ENCODE results near the gene MMP2. TPM values are rescaled to one million over a fixed set of nuclear protein-coding genes. Genes with fewer than 3 reads are reported as not detected.

Gene MMP2
- polyA plus RNA-seq, 1 donor from 2014 or later: 2.5 TPM

DNA sequence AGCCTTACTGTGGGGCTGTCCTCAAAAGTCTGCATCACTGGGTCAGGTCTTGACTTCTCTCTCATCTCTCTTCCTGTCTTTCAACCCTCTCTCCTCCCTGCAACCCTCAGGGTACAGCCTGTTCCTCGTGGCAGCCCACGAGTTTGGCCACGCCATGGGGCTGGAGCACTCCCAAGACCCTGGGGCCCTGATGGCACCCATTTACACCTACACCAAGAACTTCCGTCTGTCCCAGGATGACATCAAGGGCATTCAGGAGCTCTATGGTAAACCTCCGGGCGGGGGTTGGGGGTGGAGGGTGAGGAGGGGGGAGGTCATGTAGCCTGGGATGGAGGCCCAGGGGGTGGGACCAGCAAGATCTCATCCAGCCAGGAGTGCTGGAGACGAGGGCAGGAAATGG lies 12.7 kb downstream of the MMP2 start:
- no peaks in the 10 kb centered on the region for H3F3A ChIP-seq (ENCODE audit: insufficient read depth, low read length, poor library complexity, severe bottlenecking)
- no peaks in the 10 kb centered on the region for H4K20me1 ChIP-seq (ENCODE audit: insufficient read depth)
- no peaks in the 10 kb centered on the region for H3K27me3 ChIP-seq (ENCODE audit: insufficient read depth, low read depth, low read length)
- no peak overlapping the region for H3K27ac ChIP-seq (ENCODE audit: low read length)
- H3K36me3 ChIP-seq (ENCODE audit: insufficient read depth, low read length): no peaks in the 10 kb centered on the region
- no peaks in the 10 kb centered on the region for H3K79me2 ChIP-seq (replicated peaks; ENCODE audit: insufficient read depth, low read length)
- no peak overlapping the region for H3K4me2 ChIP-seq (ENCODE audit: low read length)
- H2AFZ ChIP-seq (ENCODE audit: low read depth, low read length): no peak overlapping the region
- H3K9ac ChIP-seq (ENCODE audit: low read length): no peak overlapping the region
- H3K9me3 ChIP-seq (ENCODE audit: low read length): no peaks in the 10 kb centered on the region
- no peaks in the 10 kb centered on the region for H3K9me2 ChIP-seq (ENCODE audit: insufficient read depth, low read length)
- TF ChIP-seq, protein P1, sequence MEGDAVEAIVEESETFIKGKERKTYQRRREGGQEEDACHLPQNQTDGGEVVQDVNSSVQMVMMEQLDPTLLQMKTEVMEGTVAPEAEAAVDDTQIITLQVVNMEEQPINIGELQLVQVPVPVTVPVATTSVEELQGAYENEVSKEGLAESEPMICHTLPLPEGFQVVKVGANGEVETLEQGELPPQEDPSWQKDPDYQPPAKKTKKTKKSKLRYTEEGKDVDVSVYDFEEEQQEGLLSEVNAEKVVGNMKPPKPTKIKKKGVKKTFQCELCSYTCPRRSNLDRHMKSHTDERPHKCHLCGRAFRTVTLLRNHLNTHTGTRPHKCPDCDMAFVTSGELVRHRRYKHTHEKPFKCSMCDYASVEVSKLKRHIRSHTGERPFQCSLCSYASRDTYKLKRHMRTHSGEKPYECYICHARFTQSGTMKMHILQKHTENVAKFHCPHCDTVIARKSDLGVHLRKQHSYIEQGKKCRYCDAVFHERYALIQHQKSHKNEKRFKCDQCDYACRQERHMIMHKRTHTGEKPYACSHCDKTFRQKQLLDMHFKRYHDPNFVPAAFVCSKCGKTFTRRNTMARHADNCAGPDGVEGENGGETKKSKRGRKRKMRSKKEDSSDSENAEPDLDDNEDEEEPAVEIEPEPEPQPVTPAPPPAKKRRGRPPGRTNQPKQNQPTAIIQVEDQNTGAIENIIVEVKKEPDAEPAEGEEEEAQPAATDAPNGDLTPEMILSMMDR (IDR thresholded peaks at IDR 0.05; ENCODE audit: poor library complexity, severe bottlenecking): no peak
- no peak for TF ChIP-seq MXI1 (conservative IDR thresholded peaks at IDR 0.05; ENCODE audit: poor library complexity, severe bottlenecking)
- H3K4me3 ChIP-seq (ENCODE audit: low read length): no peak overlapping the region

DNA sequence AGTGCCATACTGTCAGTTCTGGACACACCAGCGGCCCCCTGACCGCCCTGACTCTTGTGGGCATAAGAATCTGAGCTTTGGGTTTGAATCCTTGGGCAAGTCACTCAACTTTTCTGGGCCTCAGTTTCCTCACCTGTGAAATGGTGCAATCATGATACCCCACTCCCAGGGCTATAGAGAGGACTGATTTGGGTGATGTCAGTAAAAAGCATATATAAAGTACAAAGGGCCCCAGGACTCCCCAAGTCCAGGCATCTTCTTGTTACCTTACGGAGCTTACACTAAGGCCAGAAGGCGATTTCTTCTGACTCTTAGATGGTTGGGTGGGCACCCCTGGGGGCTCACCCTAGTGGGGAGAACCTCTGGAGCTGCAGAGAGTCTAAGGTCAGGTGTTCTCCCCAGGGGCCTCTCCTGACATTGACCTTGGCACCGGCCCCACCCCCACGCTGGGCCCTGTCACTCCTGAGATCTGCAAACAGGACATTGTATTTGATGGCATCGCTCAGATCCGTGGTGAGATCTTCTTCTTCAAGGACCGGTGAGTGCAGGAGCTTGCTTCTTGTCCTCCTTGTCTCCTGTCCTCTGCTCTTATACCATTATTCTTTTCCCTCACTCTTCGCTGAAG lies 13.9 kb downstream of the MMP2 start:
- TF ChIP-seq POLR2AphosphoS5 (IDR thresholded peaks at IDR 0.05) (no peak), EP300 (conservative IDR thresholded peaks at IDR 0.05; ENCODE audit: poor library complexity, severe bottlenecking) (no peak), SMC3 (conservative IDR thresholded peaks at IDR 0.05; ENCODE audit: poor library complexity) (no peak), TAF1 (IDR thresholded peaks at IDR 0.05; ENCODE audit: low read depth) (no peak), EZH2 (IDR thresholded peaks at IDR 0.05; ENCODE audit: borderline replicate concordance, insufficient read depth, low read length, poor library complexity, severe bottlenecking) (no peak)
- TF ChIP-seq, protein P2, sequence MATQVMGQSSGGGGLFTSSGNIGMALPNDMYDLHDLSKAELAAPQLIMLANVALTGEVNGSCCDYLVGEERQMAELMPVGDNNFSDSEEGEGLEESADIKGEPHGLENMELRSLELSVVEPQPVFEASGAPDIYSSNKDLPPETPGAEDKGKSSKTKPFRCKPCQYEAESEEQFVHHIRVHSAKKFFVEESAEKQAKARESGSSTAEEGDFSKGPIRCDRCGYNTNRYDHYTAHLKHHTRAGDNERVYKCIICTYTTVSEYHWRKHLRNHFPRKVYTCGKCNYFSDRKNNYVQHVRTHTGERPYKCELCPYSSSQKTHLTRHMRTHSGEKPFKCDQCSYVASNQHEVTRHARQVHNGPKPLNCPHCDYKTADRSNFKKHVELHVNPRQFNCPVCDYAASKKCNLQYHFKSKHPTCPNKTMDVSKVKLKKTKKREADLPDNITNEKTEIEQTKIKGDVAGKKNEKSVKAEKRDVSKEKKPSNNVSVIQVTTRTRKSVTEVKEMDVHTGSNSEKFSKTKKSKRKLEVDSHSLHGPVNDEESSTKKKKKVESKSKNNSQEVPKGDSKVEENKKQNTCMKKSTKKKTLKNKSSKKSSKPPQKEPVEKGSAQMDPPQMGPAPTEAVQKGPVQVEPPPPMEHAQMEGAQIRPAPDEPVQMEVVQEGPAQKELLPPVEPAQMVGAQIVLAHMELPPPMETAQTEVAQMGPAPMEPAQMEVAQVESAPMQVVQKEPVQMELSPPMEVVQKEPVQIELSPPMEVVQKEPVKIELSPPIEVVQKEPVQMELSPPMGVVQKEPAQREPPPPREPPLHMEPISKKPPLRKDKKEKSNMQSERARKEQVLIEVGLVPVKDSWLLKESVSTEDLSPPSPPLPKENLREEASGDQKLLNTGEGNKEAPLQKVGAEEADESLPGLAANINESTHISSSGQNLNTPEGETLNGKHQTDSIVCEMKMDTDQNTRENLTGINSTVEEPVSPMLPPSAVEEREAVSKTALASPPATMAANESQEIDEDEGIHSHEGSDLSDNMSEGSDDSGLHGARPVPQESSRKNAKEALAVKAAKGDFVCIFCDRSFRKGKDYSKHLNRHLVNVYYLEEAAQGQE (IDR thresholded peaks at IDR 0.05; ENCODE audit: borderline replicate concordance): no peak
- TF ChIP-seq, protein P1 (IDR thresholded peaks at IDR 0.05; ENCODE audit: poor library complexity, severe bottlenecking): no peak
- H3K36me3 ChIP-seq (ENCODE audit: insufficient read depth, low read length): no peaks in the 10 kb centered on the region

More for the DNA sequence above, 13.9 kb downstream of the MMP2 start:
- no peak overlapping the region for H2AFZ ChIP-seq (ENCODE audit: low read depth, low read length)
- H3K79me2 ChIP-seq (replicated peaks; ENCODE audit: insufficient read depth, low read length): no peaks in the 10 kb centered on the region
- H3K4me2 ChIP-seq (ENCODE audit: low read length): no peak overlapping the region
- H4K20me1 ChIP-seq (ENCODE audit: insufficient read depth): no peaks in the 10 kb centered on the region
- H3K9me3 ChIP-seq (ENCODE audit: low read length): no peaks in the 10 kb centered on the region
- no peaks in the 10 kb centered on the region for H3K9me2 ChIP-seq (ENCODE audit: insufficient read depth, low read length)
- no peak overlapping the region for H3K9ac ChIP-seq (ENCODE audit: low read length)
- no peaks in the 10 kb centered on the region for H3F3A ChIP-seq (ENCODE audit: insufficient read depth, low read length, poor library complexity, severe bottlenecking)
- H3K27ac ChIP-seq (ENCODE audit: low read length): no peak overlapping the region
- H3K27me3 ChIP-seq (ENCODE audit: insufficient read depth, low read depth, low read length): no peaks in the 10 kb centered on the region
- H3K4me3 ChIP-seq (ENCODE audit: low read length): no peak overlapping the region

Data from neural cell (in vitro differentiated cells).